Umbilical cord (tissue), 2 donors: ENCODE measurements around the gene LDB2. TPM values are rescaled to one million over a fixed set of nuclear protein-coding genes. Genes with fewer than 3 reads are reported as not detected.
"Not testable (repeated sequence)": the region's sequence is repeated elsewhere in the genome, so short reads cannot be mapped to it uniquely, and the experiment has no call there.

Experiments used
- DNase-seq: peaks from one replicate; pipeline ENCODE4 v3.0.0-alpha.2; 2015; ENCODE audit warnings: low spot score
- total RNA-seq: library from RNA; depleted of rRNA; stranded (reverse); fragments of >200 nt; gene quantifications from one replicate; pipeline ENCODE4 v1.2.3, GENCODE V29; 2014; ENCODE audit warnings: low replicate concordance; ENCODE audit not compliant: insufficient read depth

LDB2 gene
- total RNA-seq, 1 donor from 2014 or later = 12.0 TPM

- no peak for DNase-seq
Observed at GRCh38 chr4:16597845-16598596, 300.4 kb downstream of the LDB2 start.

- DNase-seq = no peak
Observed at GRCh38 chr4:16597443-16597842, 301.0 kb downstream of the LDB2 start.

- no peak for DNase-seq
Observed at GRCh38 chr4:16596267-16596666, 302.2 kb downstream of the LDB2 start.

- no peak for DNase-seq
Observed at GRCh38 chr4:16594128-16594527, 304.3 kb downstream of the LDB2 start.

GRCh38 chr4:16593386-16593785, 305.1 kb downstream of the LDB2 start:
- no peak for DNase-seq

GRCh38 chr4:16591272-16591826, 307.1 kb downstream of the LDB2 start:
- DNase-seq = no peak

- DNase-seq = no peak
Observed at GRCh38 chr4:16590797-16591196, 307.6 kb downstream of the LDB2 start.

GRCh38 chr4:16588651-16589050, 309.8 kb downstream of the LDB2 start:
- no peak for DNase-seq

GRCh38 chr4:16588149-16588548, 310.3 kb downstream of the LDB2 start:
- DNase-seq = no peak

GRCh38 chr4:16585053-16585452, 313.4 kb downstream of the LDB2 start:
- DNase-seq = no peak

- no peak for DNase-seq
Observed at GRCh38 chr4:16583764-16584163, 314.7 kb downstream of the LDB2 start.

GRCh38 chr4:16582526-16582925, 315.9 kb downstream of the LDB2 start:
- no peak for DNase-seq

GRCh38 chr4:16582036-16582435, 316.4 kb downstream of the LDB2 start:
- no peak for DNase-seq

- no peak for DNase-seq
Observed at GRCh38 chr4:16581117-16581516, 317.3 kb downstream of the LDB2 start.

- no peak for DNase-seq
Observed at GRCh38 chr4:16580514-16580913, 317.9 kb downstream of the LDB2 start.

GRCh38 chr4:16579866-16580265, 318.6 kb downstream of the LDB2 start:
- peak; percentile 54 for DNase-seq

GRCh38 chr4:16577177-16577576, 321.3 kb downstream of the LDB2 start:
- no peak for DNase-seq

- DNase-seq = no peak
Observed at GRCh38 chr4:16574981-16575380, 323.5 kb downstream of the LDB2 start.

- no peak for DNase-seq
Observed at GRCh38 chr4:16573739-16574138, 324.7 kb downstream of the LDB2 start.

- no peak for DNase-seq
Observed at GRCh38 chr4:16573206-16573605, 325.2 kb downstream of the LDB2 start.

GRCh38 chr4:16572631-16573030, 325.8 kb downstream of the LDB2 start:
- no peak for DNase-seq

- DNase-seq = peak; percentile 33
Observed at GRCh38 chr4:16572161-16572560, 326.3 kb downstream of the LDB2 start.

- no peak for DNase-seq
Observed at GRCh38 chr4:16569790-16570189, 328.7 kb downstream of the LDB2 start.

GRCh38 chr4:16557316-16557715, 341.1 kb downstream of the LDB2 start:
- not testable (repeated sequence) for DNase-seq
